A673 (cell line): ENCODE results near the gene LDLRAD3. TPM values are rescaled to one million over a fixed set of nuclear protein-coding genes. Genes with fewer than 3 reads are reported as not detected.
A peak's percentile ranks its signal among the peaks of the same experiment; 100 is the strongest.

ENCODE experiments used
- BruUV-seq: library from RNA; stranded (reverse); fragments of 400-500 nt; replicated peaks from 2 replicates; lab custom pipeline; 2021; lab: Mats Ljungman, UMichigan
- CTCF ChIA-PET: fragments of 300-600 bp; sonication (Branson Sonifier 250); formaldehyde crosslinking; loops from one replicate; lab custom pipeline; 2022; ENCODE audit warnings: antibody characterized with exemption; lab: Charles Lee
- POLR2A ChIA-PET: fragments of 300-600 bp; sonication (Branson Sonifier 250); formaldehyde crosslinking; loops from one replicate; lab custom pipeline; 2022; ENCODE audit warnings: antibody characterized with exemption; ENCODE audit not compliant: low non-redundant PET; lab: Charles Lee
- DNase-seq: peaks from one replicate; pipeline ENCODE4 v3.0.0-alpha.2; 2015; ENCODE audit warnings: low spot score
- H3K27ac ChIP-seq: fragments of 200-600 bp; sonication (generic); 2 replicates; pipeline ENCODE4 v1.5.1; 2016; ENCODE audit warnings: mixed run types, low read depth, mild to moderate bottlenecking, mixed read lengths, antibody characterized with exemption, low read length; ENCODE audit not compliant: poor library complexity, severe bottlenecking
- H3K27me3 ChIP-seq: fragments of 200-600 bp; sonication (generic); replicated peaks from 2 replicates; pipeline ENCODE4 v1.6.1; 2017; ENCODE audit warnings: mixed run types, low read depth, mild to moderate bottlenecking, mixed read lengths, antibody characterized with exemption, low read length; ENCODE audit not compliant: insufficient read depth, poor library complexity
- H3K36me3 ChIP-seq: fragments of 200-600 bp; sonication (generic); 2 replicates; pipeline ENCODE4 v1.6.1; 2016; ENCODE audit warnings: mixed run types, mild to moderate bottlenecking, mixed read lengths, antibody characterized with exemption, low read length; ENCODE audit not compliant: insufficient read depth, poor library complexity, severe bottlenecking
- H3K4me1 ChIP-seq: fragments of 200-600 bp; sonication (generic); 2 replicates; pipeline ENCODE4 v1.6.1; 2017; ENCODE audit warnings: mixed run types, mild to moderate bottlenecking, mixed read lengths, antibody characterized with exemption, low read length; ENCODE audit not compliant: insufficient read depth, poor library complexity, severe bottlenecking
- H3K4me3 ChIP-seq: fragments of 200-600 bp; sonication (generic); 2 replicates; pipeline ENCODE4 v1.5.1; 2016; ENCODE audit warnings: low read depth, mixed run types, mild to moderate bottlenecking, mixed read lengths, low read length; ENCODE audit not compliant: poor library complexity, severe bottlenecking
- H3K9me3 ChIP-seq: fragments of 200-600 bp; sonication (generic); 2 replicates; pipeline ENCODE4 v1.6.1; 2016; ENCODE audit warnings: mixed run types, low read depth, mild to moderate bottlenecking, mixed read lengths, antibody characterized with exemption, low read length; ENCODE audit not compliant: poor library complexity, severe bottlenecking
- CTCF ChIP-seq: fragments of 300-800, 200-600 bp; sonication (generic); conservative IDR thresholded peaks from 2 replicates; pipeline ENCODE4 v1.5.1; 2017; ENCODE audit warnings: low read depth, mild to moderate bottlenecking, antibody characterized with exemption, low read length, moderate library complexity, mixed read lengths
- EZH2 ChIP-seq: fragments of 200-600 bp; sonication (generic); IDR thresholded peaks from 2 replicates; pipeline ENCODE4 v1.6.1; 2017; ENCODE audit warnings: borderline replicate concordance, low read depth, mild to moderate bottlenecking, mixed read lengths, antibody characterized with exemption, low read length; ENCODE audit not compliant: poor library complexity, severe bottlenecking
- intact Hi-C: fragments of 100-400 bp; cut with micrococcal nuclease; formaldehyde crosslinking; loops from one replicate; pipeline ENCODE4 v1.10.0; 2022; ENCODE audit not compliant: unreplicated experiment
- total RNA-seq: library from RNA; stranded (reverse); gene quantifications from 2 replicates; pipeline ENCODE4 v1.2.3, GENCODE V29; 2021

Gene LDLRAD3
- total RNA-seq, 1 experiment from 2014 or later: 13.1 TPM

- CTCF ChIA-PET: interaction anchor here (0.7 to 1.0 kb wide), 3 partner anchors 21 to 70 kb away, joined by 3 to 7 read pairs (median 3); no protein-coding TSS in a partner anchor
- no peak overlapping the region for H3K4me3 ChIP-seq
- DNase-seq: no peak
- POLR2A ChIA-PET: interaction anchor here (0.6 kb wide), 4 partner anchors 10 to 202 kb away, joined by 3 to 7 read pairs (median 4); no protein-coding TSS in a partner anchor
- H3K9me3 ChIP-seq: no peaks in the 10 kb centered on the region
- no TSS peak for BruUV-seq
- peaks cover 18% of the 10 kb centered on the region for H3K4me1 ChIP-seq
- TF ChIP-seq CTCF: no peak
- TF ChIP-seq EZH2: no peak
- H3K27me3 ChIP-seq: no peaks in the 10 kb centered on the region
- intact Hi-C loops: no loop called here
- no peaks in the 10 kb centered on the region for H3K36me3 ChIP-seq
- peak overlapping the region; percentile 1 for H3K27ac ChIP-seq
These were observed 251.9 kb downstream of the LDLRAD3 start for GRCh38 chr11:36195496-36196354.

GRCh38 chr11:36196411-36196998, 252.6 kb downstream of the LDLRAD3 start:
- Histone ChIP-seq H3K27ac (peak overlapping the region; percentile 1), H3K4me3 (no peak overlapping the region), H3K27me3 (no peaks in the 10 kb centered on the region), H3K9me3 (no peaks in the 10 kb centered on the region), H3K4me1 (peaks cover 18% of the 10 kb centered on the region), H3K36me3 (no peaks in the 10 kb centered on the region)
- DNase-seq: peak; percentile 72
- TF ChIP-seq EZH2 (no peak), CTCF (no peak)
- intact Hi-C loops: no loop called here
- no TSS peak for BruUV-seq
- POLR2A ChIA-PET: interaction anchor here (0.6 kb wide), 3 partner anchors 10 to 202 kb away, joined by 3 to 7 read pairs (median 4); no protein-coding TSS in a partner anchor
- CTCF ChIA-PET: interaction anchor here (0.7 to 1.0 kb wide), 3 partner anchors 20 to 69 kb away, joined by 3 to 7 read pairs (median 3); no protein-coding TSS in a partner anchor

- Histone ChIP-seq H3K36me3 (no peaks in the 10 kb centered on the region), H3K27me3 (no peaks in the 10 kb centered on the region), H3K4me3 (no peak overlapping the region), H3K9me3 (no peaks in the 10 kb centered on the region), H3K4me1 (peaks cover 11% of the 10 kb centered on the region), H3K27ac (no peak overlapping the region)
- POLR2A ChIA-PET: no interaction called here
- no peak for DNase-seq
- BruUV-seq: no TSS peak
- intact Hi-C loops: no loop called here
- CTCF ChIA-PET: no interaction called here
- TF ChIP-seq EZH2: no peak
- no peak for TF ChIP-seq CTCF
These were observed 257.5 kb downstream of the LDLRAD3 start for GRCh38 chr11:36201411-36201810.
